ENCODE measurements around the gene PPFIBP1. TPM values are rescaled to one million over a fixed set of nuclear protein-coding genes. Genes with fewer than 3 reads are reported as not detected.

PPFIBP1 gene
- total RNA-seq, 6 donors from 2014 or later: 67.5 to 129 (median 101) TPM

DNA sequence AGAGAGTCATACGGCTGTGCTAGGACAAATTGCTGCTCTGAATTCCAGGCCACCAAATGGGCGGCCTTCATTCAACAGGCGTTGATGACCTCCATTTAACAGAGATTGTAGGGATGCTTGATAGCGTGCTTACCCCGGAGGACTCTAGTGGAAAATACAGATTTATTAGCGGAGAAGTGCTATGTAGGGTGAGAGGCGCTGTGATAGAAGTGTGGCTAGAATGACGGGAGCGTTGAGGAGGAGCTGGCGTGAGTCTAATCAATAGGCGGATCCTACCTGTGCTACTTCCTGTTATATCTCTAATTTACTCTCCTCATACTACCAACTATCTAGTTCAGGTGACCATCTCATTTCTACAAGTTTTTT, 187.3 kb downstream of the PPFIBP1 start:
- Histone ChIP-seq H3K9me3 (no peaks in the 10 kb centered on the region), H3K36me3 (peaks cover 2 to 16% (median 4%) of the 10 kb centered on the region in 4 donors), H3K4me3 (peak overlapping the region; percentile 75 to 97 (median 92)), H3K27ac (peak overlapping the region; percentile 78 to 88 (median 85)), H3K27me3 (no peaks in the 10 kb centered on the region), H3K4me1 (peaks cover 14 to 26% (median 17%) of the 10 kb centered on the region in 4 donors)
- ATAC-seq (ENCODE audit: low FRiP score in 2 of 2) (peak in 1 of 2 donors; percentile 1), DNase-seq (no peak)
- WGBS, 2 donors: 0 to 1% methylated on average over 11 of the region's 11 CpGs
- TF ChIP-seq POLR2AphosphoS5 (IDR thresholded peaks at IDR 0.05) (no peak), POLR2A (IDR thresholded peaks at IDR 0.05) (no peak), EP300 (IDR thresholded peaks at IDR 0.05) (no peak)
- TF ChIP-seq, protein P1, sequence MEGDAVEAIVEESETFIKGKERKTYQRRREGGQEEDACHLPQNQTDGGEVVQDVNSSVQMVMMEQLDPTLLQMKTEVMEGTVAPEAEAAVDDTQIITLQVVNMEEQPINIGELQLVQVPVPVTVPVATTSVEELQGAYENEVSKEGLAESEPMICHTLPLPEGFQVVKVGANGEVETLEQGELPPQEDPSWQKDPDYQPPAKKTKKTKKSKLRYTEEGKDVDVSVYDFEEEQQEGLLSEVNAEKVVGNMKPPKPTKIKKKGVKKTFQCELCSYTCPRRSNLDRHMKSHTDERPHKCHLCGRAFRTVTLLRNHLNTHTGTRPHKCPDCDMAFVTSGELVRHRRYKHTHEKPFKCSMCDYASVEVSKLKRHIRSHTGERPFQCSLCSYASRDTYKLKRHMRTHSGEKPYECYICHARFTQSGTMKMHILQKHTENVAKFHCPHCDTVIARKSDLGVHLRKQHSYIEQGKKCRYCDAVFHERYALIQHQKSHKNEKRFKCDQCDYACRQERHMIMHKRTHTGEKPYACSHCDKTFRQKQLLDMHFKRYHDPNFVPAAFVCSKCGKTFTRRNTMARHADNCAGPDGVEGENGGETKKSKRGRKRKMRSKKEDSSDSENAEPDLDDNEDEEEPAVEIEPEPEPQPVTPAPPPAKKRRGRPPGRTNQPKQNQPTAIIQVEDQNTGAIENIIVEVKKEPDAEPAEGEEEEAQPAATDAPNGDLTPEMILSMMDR (IDR thresholded peaks at IDR 0.05): no peak

DNA sequence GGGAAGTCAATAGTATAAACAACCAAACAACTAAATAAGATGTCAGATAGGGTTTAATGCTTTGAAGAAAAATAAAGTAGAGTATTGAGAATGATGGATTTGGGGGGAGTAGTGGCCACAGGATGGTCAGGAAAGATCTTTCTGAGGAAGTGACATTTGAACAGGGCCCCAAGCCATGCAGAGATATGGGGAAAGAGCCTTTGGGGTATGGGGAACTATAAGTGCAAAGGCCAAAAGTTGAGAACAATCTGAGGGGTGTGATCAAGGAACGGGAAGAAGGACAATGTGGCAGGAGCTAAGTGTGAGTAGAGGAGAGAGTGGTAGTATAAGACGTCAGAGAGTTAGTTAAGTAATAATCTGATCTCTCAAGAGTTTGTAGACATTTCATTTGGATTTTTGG, 188.0 kb downstream of the PPFIBP1 start:
- peaks cover 14 to 26% (median 17%) of the 10 kb centered on the region in 4 donors for H3K4me1 ChIP-seq
- no peak overlapping the region for H3K27ac ChIP-seq
- no peak for ATAC-seq (ENCODE audit: low FRiP score in 2 of 2)
- peaks cover 8 to 23% (median 10%) of the 10 kb centered on the region in 4 donors for H3K36me3 ChIP-seq
- no peaks in the 10 kb centered on the region for H3K9me3 ChIP-seq
- no peak for DNase-seq
- TF ChIP-seq POLR2A (IDR thresholded peaks at IDR 0.05): no peak
- no peak for TF ChIP-seq EP300 (IDR thresholded peaks at IDR 0.05)
- TF ChIP-seq, protein P1 (IDR thresholded peaks at IDR 0.05): no peak
- no peak for TF ChIP-seq POLR2AphosphoS5 (IDR thresholded peaks at IDR 0.05)
- WGBS, 2 donors: 61 to 66% methylated on average over 2 of the region's 2 CpGs
- H3K4me3 ChIP-seq: peak overlapping the region in 1 of 4 donors; percentile 75
- H3K27me3 ChIP-seq: no peaks in the 10 kb centered on the region

GRCh38 chr12:27723212-27723611, 199.2 kb downstream of the PPFIBP1 start:
- ATAC-seq (ENCODE audit: low FRiP score in 2 of 2) (no peak), DNase-seq (no peak)
- H3K27ac ChIP-seq: no peak overlapping the region
- TF ChIP-seq, protein P1 (IDR thresholded peaks at IDR 0.05): no peak
- H3K4me3 ChIP-seq: no peak overlapping the region
- WGBS, 2 donors: 85 to 92% methylated on average over 1 of the region's 1 CpG
- H3K9me3 ChIP-seq: no peaks in the 10 kb centered on the region
- peaks cover 0 to 86% (median 20%) of the 10 kb centered on the region in 4 donors for H3K36me3 ChIP-seq
- H3K27me3 ChIP-seq: no peaks in the 10 kb centered on the region
- H3K4me1 ChIP-seq: no peaks in the 10 kb centered on the region

DNA sequence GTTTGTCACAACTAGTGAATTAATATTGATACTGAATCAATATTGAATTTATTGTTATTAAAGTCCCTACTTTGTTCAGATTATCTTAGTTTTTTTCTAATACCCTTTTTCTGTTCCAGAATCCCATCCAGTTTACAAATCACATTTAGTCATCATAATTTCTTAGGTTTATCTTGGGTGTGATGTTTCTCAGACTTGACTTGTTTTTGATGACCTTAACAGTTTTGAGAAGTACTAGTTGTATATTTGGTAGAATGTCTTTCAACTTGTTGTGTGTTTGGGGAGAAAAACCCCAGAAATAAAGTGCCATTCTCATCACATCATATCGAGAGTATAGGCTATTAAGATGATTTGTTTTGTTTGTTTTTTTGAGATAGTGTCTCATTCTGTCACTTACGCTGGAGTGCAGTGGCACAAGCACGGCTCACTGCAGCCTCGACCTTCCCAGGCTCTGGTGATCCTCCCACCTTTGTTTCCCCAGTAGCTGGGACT, 206.1 kb downstream of the PPFIBP1 start:
- H3K4me3 ChIP-seq: no peak overlapping the region
- no peaks in the 10 kb centered on the region for H3K9me3 ChIP-seq
- TF ChIP-seq EP300 (IDR thresholded peaks at IDR 0.05) (no peak), POLR2AphosphoS5 (IDR thresholded peaks at IDR 0.05) (no peak), POLR2A (IDR thresholded peaks at IDR 0.05) (no peak)
- TF ChIP-seq, protein P1 (IDR thresholded peaks at IDR 0.05): no peak
- ATAC-seq (ENCODE audit: low FRiP score in 2 of 2): no peak
- no peak overlapping the region for H3K27ac ChIP-seq
- peaks cover 0 to 47% (median under 1%) of the 10 kb centered on the region in 4 donors for H3K36me3 ChIP-seq
- no peaks in the 10 kb centered on the region for H3K4me1 ChIP-seq
- no peaks in the 10 kb centered on the region for H3K27me3 ChIP-seq
- WGBS, 2 donors: 95% methylated on average over 4 of the region's 4 CpGs
- DNase-seq: no peak

DNA sequence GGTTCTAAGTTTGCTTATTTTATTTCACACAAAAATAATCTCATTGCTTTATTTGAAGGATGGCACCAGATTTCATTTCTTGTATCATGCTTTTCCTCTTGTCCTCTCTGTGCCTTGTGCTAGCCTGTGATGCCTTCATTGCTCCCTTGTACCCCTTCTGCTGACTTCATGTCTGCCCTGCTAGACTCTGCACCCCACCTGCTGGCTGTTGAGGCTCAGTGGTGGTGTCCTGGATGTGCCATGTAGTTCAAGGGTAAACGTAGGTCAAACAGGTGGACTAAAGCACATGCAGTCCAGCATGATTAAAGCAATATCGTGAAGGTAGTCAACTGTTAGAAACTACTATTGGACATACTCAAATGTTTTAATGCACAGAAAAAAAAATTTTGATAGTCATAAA, 208.3 kb downstream of the PPFIBP1 start:
- WGBS, 2 donors: 76 to 81% methylated on average over 2 of the region's 2 CpGs
- ATAC-seq (ENCODE audit: low FRiP score in 2 of 2): no peak

More for the DNA sequence above, 208.3 kb downstream of the PPFIBP1 start:
- H3K4me1 ChIP-seq: no peaks in the 10 kb centered on the region
- no peaks in the 10 kb centered on the region for H3K9me3 ChIP-seq
- DNase-seq: no peak
- TF ChIP-seq POLR2A (IDR thresholded peaks at IDR 0.05) (no peak), POLR2AphosphoS5 (IDR thresholded peaks at IDR 0.05) (no peak)
- TF ChIP-seq, protein P1 (IDR thresholded peaks at IDR 0.05): peak in 1 of 6 experiments; percentile 5
- no peaks in the 10 kb centered on the region for H3K27me3 ChIP-seq
- H3K36me3 ChIP-seq: peaks cover 0 to 36% (median under 1%) of the 10 kb centered on the region in 4 donors
- no peak overlapping the region for H3K27ac ChIP-seq
- H3K4me3 ChIP-seq: no peak overlapping the region

Data from upper lobe of left lung (tissue), 6 donors.